Activated CD4-positive, alpha-beta T cell treated with anti-CD3 and anti-CD28 coated beads, Interleukin-2, amount 50 U/mL, for 24 hours (primary cell): Measurements from ENCODE around the gene COL19A1.
"Not testable (repeated sequence)": the region's sequence is repeated elsewhere in the genome, so short reads cannot be mapped to it uniquely, and the experiment has no call there.

ENCODE experiments used
- DNase-seq, 2 donors: peaks; one replicate each; pipeline ENCODE4 v3.0.0-alpha.2; 2020; ENCODE audit warnings: low read depth in 1 of 2, low spot score in 1 of 2

The COL19A1 gene

DNA sequence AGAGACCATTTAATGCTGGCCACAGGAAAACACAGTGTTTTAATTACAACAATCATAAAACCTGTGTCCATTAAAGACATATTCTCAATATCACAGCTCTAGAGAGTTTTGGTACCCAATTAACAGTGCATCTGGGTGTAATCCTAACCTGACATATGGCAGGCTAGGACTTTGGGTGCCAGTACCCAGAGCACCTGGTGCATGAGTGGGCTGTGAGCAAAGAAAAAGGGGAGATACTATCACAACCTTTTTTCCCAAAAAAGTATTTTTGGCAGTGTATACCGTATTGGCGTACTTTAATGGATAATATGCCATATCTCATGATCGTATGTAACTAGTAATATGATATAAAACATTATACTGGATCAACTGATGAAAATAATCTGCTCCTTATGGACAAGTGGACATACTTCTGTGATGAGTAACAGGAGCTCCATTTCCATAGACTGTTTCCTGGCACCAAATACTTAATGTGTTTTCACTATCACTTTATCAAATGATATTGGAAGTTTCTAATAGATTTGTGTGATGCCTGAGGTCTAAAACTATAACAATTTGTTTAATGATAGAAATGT is 91.7 kb downstream of the COL19A1 start:
- no peak for DNase-seq

DNA sequence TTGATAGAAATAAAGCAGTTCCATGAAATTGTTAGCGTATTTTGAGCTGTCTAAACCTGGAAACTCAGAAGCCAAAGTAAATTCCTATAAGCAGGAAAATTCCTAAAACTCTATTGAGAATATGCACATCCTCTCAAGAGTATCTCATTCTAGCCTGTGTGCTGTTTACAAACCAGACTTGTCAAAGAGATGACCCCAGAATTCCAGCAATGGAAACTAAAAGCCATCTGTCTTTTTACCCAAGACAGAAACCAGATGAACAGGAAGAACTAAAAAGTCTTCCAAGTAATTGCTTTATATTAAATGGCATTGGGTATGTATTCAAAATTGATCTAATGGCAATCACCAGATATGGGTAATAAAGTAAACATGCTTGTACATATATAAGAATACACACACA is 92.6 kb downstream of the COL19A1 start:
- DNase-seq = no peak

GRCh38 chr6:69965974-69966373 is 99.6 kb downstream of the COL19A1 start:
- DNase-seq = not testable (repeated sequence)

GRCh38 chr6:69973138-69973537 is 106.8 kb downstream of the COL19A1 start:
- DNase-seq = no peak

- no peak for DNase-seq
Observed at GRCh38 chr6:69973763-69974162, 107.4 kb downstream of the COL19A1 start.

- DNase-seq = no peak
Observed at GRCh38 chr6:69974193-69974592, 107.8 kb downstream of the COL19A1 start.

- no peak for DNase-seq
Observed at GRCh38 chr6:69976591-69977090, 110.3 kb downstream of the COL19A1 start.

DNA sequence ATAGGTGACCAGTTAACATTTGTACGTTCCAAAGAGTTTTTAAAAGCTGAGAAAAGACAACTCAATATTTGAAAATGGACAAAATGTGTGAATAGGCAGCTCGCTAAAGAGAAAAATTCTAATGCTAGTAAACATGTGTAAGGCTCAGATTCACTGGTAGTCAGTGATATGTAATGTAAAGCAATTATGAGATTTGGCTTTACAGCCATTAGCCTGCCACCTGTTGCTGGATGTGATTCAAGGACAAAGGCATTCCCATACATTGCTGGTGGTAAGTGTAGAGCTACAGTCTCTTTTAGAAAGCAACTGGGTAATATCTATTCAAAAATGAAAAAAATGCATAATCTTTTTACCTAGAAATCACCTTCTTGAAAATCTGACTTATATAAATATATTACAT is 114.3 kb downstream of the COL19A1 start:
- DNase-seq = no peak

DNA sequence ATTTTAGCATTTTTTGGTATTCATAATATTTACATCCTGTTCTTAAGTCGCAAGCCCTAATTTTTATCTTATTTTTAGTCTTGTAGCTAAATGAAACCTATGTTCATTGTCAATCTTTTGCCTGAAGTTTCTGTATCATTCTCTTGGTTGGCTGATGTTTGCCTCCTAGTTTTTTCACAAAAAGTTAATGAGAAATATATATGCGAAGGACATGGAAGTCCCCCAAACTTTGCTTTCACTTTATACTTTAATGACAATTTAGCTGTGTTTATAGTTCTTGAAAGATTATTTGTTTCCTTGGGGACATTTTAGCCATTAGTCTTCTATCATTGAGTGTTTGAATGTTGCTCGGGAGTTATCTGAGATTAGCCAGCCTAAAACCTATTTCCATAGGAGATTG is 118.2 kb downstream of the COL19A1 start:
- DNase-seq = no peak

DNA sequence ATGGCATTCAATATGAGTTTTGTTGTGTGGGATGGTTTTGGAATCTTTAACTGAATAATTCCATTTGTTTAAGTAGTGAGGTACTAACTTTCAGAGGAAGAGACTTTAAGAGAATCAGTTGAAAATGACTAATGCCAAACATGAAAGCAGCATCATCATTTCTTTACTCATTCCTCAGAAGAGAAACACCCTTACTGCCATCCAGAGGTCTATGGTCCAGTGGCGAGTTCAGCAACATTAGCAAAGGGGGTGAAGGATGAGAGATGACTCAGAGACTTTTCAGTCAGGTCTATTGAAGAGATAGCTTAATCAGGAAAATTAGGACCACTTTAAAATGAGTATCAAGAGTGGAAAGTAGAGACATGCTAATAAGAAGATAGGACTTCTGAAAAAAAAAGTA is 118.8 kb downstream of the COL19A1 start:
- DNase-seq = no peak

DNA sequence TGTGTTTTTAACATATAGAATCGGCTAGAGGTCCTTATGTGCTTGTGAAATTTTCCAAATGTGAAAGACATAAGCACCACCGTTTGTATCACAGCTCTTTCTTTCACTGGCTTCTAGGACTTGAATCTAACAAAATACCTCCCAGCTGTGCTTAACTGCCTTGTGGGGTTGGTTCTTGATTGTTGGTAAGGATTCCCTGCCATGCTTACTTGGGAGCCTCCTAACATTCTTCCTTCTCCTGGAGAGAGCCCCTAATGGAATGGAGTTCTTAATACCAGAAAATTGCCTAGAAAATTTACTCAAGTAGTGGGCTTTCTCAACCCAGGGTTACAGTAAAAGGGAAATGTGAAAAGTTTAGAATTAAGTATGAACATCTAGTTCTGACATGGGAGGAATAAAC is 121.2 kb downstream of the COL19A1 start:
- no peak for DNase-seq

- no peak for DNase-seq
Observed at GRCh38 chr6:69988458-69989126, 122.2 kb downstream of the COL19A1 start.

DNA sequence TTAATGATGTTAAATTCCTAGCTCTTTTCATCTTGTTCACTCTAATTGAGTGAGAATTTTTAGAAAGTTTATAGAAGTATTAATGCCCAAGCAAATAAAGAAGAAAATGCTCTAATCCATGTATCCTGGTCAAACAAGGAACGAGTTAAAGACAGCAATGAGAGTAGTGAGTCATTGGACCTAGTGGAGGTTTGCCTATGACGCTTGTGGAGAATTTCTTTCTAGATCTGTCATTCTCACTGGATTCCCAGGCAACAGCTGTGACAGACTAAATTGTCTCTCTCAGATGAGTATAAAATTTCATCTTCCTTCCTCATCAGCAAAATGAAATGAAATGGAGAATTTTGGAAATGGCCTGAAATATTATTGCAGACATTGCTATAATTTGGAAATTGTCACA is 127.9 kb downstream of the COL19A1 start:
- no peak for DNase-seq

GRCh38 chr6:70008189-70008588 is 141.8 kb downstream of the COL19A1 start:
- DNase-seq = no peak

DNA sequence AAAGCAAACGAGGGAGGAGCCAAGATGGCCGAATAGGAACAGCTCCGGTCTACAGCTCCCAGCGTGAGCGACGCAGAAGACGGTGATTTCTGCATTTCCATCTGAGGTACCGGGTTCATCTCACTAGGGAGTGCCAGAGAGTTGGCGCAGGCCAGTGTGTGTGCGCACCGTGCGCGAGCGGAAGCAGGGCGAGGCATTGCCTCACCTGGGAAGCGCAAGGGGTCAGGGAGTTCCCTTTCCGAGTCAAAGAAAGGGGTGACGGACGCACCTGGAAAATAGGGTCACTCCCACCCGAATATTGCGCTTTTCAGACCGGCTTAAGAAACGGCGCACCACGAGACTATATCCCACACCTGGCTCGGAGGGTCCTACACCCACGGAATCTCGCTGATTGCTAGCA is 144.0 kb downstream of the COL19A1 start:
- not testable (repeated sequence) for DNase-seq

- DNase-seq = not testable (repeated sequence)
Observed at GRCh38 chr6:70023201-70023600, 156.8 kb downstream of the COL19A1 start.

DNA sequence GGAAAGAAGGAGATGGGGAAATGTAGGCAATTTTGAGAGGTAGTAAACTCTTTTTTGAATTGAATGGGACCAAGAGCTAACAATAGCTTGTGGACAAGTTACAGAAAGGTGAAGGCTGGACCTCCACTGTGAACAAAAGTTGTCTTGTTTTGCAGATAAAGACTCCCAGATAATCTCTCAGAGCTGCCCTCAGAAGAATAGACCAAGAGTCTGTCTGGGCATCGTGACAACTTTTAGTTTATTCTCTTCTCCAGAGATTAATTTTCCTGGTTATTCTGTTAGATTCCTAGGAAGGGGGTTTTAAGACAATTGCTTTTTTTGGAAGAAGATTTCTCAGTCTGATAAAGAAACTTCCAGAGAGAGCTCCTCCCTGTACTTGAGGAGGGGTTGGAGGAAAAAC is 161.9 kb downstream of the COL19A1 start:
- DNase-seq = no peak

DNA sequence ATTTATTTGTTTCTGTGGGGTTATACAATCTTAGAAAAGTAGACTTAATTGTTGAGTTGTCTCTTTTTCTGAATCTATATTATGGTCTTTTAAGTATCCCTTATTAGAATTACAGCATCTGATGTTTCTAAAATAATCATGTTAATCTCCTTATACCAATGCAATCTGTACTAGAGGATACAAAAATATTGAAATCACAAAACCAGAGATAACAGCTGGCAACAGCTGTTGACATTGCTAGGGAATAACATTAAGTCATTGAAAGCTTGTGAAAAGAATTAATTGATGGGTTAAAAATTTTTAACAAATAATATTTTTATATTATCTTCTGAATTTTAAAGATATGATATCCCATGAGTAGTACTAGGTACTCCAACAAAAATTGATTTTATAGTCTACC is 162.6 kb downstream of the COL19A1 start:
- no peak for DNase-seq

GRCh38 chr6:70033781-70034180 is 167.4 kb downstream of the COL19A1 start:
- no peak for DNase-seq

DNA sequence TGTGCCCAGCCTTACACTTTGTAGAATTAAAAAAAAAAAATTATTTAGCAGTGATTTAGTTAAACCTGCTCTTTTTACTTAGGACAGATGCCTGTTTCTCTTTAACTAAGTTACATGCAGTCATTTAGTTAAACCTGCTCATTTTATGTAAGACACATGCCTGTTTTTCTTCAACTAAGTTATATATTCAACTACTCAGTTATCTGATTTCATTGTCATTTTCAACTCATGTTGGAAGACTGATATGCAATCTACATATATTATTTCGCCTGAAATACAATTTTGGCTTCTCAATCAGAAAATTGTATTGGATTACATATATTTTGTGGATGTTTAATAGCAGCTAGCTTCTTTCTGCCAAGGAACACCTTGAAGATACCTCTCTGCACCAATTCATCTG is 171.1 kb downstream of the COL19A1 start:
- DNase-seq = no peak

DNA sequence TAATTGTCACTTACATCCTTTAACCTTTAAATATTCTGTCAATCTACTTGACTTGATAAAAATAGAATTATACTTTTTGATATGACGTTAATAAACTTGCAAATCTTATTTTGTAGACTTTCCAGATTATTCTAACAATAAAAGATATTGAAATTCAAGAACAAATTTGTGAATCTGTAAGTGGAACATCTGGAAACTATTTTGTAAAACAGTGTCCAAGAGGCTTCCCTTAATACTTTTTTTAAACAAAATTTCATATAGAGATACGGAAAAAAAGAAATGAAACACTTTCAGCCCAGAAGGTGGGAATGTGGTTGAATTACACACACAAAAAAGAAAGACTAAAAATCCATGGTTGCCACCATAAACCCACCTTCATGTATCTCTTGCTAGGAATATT is 174.4 kb downstream of the COL19A1 start:
- no peak for DNase-seq

GRCh38 chr6:70041411-70041810 is 175.1 kb downstream of the COL19A1 start:
- DNase-seq = no peak

DNA sequence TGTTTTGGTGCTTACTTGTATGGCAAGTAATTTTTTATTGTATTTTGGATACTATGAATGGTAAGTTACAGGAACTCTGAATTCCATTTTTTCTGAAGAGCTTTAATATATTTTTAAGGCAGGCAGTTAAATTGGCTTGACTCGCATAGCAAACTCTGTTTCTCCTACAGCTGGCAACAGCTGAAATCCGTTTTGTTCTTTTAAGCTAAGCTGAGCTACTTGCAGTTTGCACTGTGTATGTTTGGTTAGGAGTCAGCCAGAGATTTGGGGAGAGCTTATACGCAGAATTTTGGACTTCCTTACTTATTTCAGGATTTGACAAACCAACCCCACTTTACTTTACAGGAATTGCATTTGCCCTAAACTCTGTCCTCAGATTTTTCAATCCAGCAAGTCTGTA is 179.1 kb downstream of the COL19A1 start:
- DNase-seq = no peak
